Gastroesophageal sphincter (tissue), 4 donors: Measurements from ENCODE around the gene ATXN2. TPM values are rescaled to one million over a fixed set of nuclear protein-coding genes. Genes with fewer than 3 reads are reported as not detected.

Experiments used
- ATAC-seq: fragments of 150-250 bp; one replicate; pipeline ENCODE4 v1.9.1; 2016; ENCODE audit warnings: mild to moderate bottlenecking, moderate library complexity
- H3K27ac ChIP-seq, 4 donors: fragments of 200-600 bp; sonication (generic) in 3 of 4; 1 replicate in 3 of 4; 2 replicates in 1 of 4; pipeline ENCODE4 v1.5.1; 2016 to 2019
- H3K27me3 ChIP-seq: fragments of 200-600 bp; sonication (generic); one replicate; pipeline ENCODE4 v1.5.1; 2019
- H3K36me3 ChIP-seq, 2 donors: fragments of 200-600 bp; sonication (generic); one replicate each; pipeline ENCODE4 v1.5.1; 2019; ENCODE audit warnings: control low read depth in 1 of 2
- H3K4me1 ChIP-seq, 3 donors: fragments of 200-600 bp; sonication (generic); 1 replicate in 2 of 3; 2 replicates in 1 of 3; pipeline ENCODE4 v1.5.1; 2016 to 2019; ENCODE audit warnings: control low read depth in 2 of 3
- H3K4me3 ChIP-seq, 2 donors: fragments of 200-600 bp; sonication (generic); one replicate each; pipeline ENCODE4 v1.5.1; 2019; ENCODE audit warnings: mild to moderate bottlenecking in 1 of 2, moderate library complexity in 1 of 2
- H3K9me3 ChIP-seq, 3 donors: fragments of 200-600 bp; sonication (generic); one replicate each; pipeline ENCODE4 v1.5.1; 2017 to 2019; ENCODE audit warnings: control low read depth in 2 of 3
- EP300 ChIP-seq: sonication (generic); formaldehyde crosslinking; IDR thresholded peaks from one replicate; pipeline ENCODE4 v1.6.1; 2017; ENCODE audit warnings: antibody characterized with exemption, mild to moderate bottlenecking
- POLR2A ChIP-seq, 2 donors: fragments of 450-650 bp; IDR thresholded peaks; one replicate each; pipeline ENCODE4 v1.6.1; 2017; ENCODE audit warnings: antibody characterized with exemption in 2 of 2, mild to moderate bottlenecking in 2 of 2, moderate library complexity in 1 of 2
- POLR2AphosphoS5 ChIP-seq: sonication (generic); formaldehyde crosslinking; IDR thresholded peaks from one replicate; pipeline ENCODE4 v1.6.1; 2017; ENCODE audit warnings: antibody characterized with exemption
- WGBS, 2 donors: methylation state at CpG; one replicate each; pipeline ENCODE4 v1.1.5; 2018; ENCODE audit warnings: low coverage in 1 of 2; 5-methylcytosine and 5-hydroxymethylcytosine counted together
- total RNA-seq, 4 donors: library from RNA; depleted of rRNA; stranded (reverse); fragments of >200 nt; gene quantifications; one replicate each; pipeline ENCODE4 v1.1.0, GENCODE V29; 2016
- TF ChIP-seq, protein P1 (sequence below), 4 experiments: fragments of 200-600 bp in 2 of 4; fragments of 450-650 bp in 2 of 4; sonication (generic) in 1 of 4; IDR thresholded peaks; one replicate each; pipeline ENCODE4 v1.5.1; 2017 to 2019; ENCODE audit warnings: antibody characterized with exemption in 4 of 4, mild to moderate bottlenecking in 2 of 4, moderate library complexity in 2 of 4

ATXN2 gene
- total RNA-seq, 4 donors from 2014 or later = 40.9 to 93.4 (median 50.1) TPM

DNA sequence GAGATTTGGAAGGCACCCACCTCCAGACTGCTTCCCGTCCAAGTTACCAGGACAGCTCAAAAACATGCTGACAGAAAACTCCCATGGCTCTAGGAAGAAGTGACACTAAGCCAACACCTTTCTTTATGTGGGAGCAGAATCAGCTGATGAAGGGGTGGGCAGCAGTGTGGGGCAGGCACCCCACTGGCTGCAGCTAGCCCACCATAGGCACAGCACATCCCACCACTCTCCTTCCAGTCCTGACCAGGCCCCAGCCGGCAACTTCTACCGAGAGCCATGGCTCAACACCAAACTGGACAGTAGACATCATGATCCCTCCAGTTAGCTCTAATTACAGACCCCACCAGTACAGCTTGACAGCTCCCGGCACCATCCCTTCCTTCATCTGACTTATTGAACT is 148.4 kb downstream of the ATXN2 start:
- no peaks in the 10 kb centered on the region for H3K27me3 ChIP-seq
- 80 to 83% methylated on average over 1 to 2 of the region's 4 CpGs for WGBS, 2 donors
- H3K4me1 ChIP-seq = peaks cover 0 to 63% (median 4%) of the 10 kb centered on the region in 3 donors

DNA sequence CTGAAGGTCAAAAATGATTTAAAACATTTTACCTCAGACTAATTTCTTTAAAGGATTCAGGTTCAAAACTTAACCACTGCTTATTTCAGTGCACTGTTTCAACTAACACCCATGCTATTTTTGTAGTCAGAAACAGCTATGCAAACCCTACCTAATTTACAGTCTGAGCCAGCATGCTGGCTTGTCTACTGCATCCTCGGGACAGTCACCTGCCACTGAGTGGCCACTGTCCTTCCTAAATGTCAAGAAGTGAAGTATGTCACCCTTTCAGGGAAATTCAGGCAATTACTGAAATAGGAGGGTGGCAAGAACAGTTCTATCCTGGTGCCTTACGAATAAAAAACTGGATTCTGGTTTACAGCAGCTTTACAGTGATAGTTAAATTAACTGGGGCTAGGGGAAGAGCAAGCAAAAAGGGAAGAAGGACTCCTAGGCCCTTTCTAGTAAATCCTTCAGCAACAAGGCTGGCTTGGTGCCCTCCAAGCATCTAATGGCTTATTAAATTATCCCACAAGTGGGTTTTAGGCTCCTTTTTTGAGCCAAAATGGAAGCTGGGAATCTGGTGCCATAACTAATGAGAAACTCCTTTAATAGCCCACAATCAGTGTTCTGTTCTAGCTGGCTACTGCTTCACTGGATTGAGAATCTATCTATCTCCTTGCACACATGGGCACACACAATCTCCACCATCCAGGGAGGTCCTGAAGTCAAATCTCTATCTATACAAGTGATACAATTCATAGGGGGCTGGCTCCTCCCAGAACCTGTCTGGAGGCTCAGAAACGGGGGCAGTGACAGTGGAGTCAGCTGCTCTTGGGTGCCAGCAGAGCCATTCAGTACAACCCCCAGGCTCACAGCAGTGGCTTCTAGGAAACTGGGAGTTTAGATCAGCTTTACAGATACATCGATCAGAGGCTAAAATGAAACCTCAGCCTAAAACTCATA is 150.0 kb downstream of the ATXN2 start:
- WGBS, 2 donors = 68 to 72% methylated on average over 2 to 4 of the region's 4 CpGs
- Histone ChIP-seq H3K4me3 (no peak overlapping the region), H3K27ac (peak overlapping the region in 3 of 4 donors; percentile 20 to 38 (median 27)), H3K4me1 (peaks cover 0 to 79% (median 18%) of the 10 kb centered on the region in 3 donors), H3K36me3 (peaks cover 0 to 94% of the 10 kb centered on the region in 2 donors), H3K27me3 (no peaks in the 10 kb centered on the region), H3K9me3 (no peaks in the 10 kb centered on the region)
- ATAC-seq = no peak
- TF ChIP-seq, protein P1, sequence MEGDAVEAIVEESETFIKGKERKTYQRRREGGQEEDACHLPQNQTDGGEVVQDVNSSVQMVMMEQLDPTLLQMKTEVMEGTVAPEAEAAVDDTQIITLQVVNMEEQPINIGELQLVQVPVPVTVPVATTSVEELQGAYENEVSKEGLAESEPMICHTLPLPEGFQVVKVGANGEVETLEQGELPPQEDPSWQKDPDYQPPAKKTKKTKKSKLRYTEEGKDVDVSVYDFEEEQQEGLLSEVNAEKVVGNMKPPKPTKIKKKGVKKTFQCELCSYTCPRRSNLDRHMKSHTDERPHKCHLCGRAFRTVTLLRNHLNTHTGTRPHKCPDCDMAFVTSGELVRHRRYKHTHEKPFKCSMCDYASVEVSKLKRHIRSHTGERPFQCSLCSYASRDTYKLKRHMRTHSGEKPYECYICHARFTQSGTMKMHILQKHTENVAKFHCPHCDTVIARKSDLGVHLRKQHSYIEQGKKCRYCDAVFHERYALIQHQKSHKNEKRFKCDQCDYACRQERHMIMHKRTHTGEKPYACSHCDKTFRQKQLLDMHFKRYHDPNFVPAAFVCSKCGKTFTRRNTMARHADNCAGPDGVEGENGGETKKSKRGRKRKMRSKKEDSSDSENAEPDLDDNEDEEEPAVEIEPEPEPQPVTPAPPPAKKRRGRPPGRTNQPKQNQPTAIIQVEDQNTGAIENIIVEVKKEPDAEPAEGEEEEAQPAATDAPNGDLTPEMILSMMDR (IDR thresholded peaks at IDR 0.05) = no peak
- TF ChIP-seq POLR2AphosphoS5 = no peak
- TF ChIP-seq EP300 = no peak
- TF ChIP-seq POLR2A (IDR thresholded peaks at IDR 0.05) = no peak

More for the DNA sequence above, 148.4 kb downstream of the ATXN2 start:
- Histone ChIP-seq H3K27ac (peak overlapping the region in 1 of 4 donors; percentile 31), H3K36me3 (peaks cover 0 to 94% of the 10 kb centered on the region in 2 donors), H3K9me3 (no peaks in the 10 kb centered on the region), H3K4me3 (no peak overlapping the region)
- TF ChIP-seq POLR2AphosphoS5 (no peak), EP300 (no peak), POLR2A (IDR thresholded peaks at IDR 0.05) (no peak)
- TF ChIP-seq, protein P1 (IDR thresholded peaks at IDR 0.05) = no peak
- no peak for ATAC-seq

DNA sequence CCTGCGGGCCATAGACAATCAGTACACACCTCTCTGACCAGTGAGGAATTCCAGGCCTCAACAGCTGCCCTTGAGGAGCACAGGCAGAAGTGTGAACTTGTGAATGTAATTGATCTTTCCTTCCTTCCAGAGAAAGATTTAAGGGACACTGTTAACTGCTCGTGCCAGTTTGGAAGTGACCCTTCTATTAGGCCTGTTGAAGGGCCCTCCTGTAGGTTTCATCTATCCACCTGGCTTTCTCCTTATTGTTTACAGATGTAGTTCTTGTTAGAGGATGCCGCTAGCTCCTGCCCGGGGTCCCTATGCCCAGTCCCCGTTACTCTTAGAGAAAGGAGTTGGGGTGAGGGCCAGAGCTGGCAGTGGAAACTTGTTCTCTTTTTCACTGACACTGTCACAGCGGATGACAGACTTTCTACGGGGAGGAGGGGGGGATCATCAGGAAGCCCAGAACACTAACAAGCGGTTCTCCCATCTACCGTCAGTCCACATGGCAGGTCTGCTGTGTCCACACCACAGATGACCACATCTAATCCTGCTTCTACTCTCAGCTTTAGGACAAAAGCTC is 150.8 kb downstream of the ATXN2 start:
- 72 to 74% methylated on average over 3 to 7 of the region's 9 CpGs for WGBS, 2 donors
- TF ChIP-seq, protein P1 (IDR thresholded peaks at IDR 0.05) = no peak
- TF ChIP-seq POLR2AphosphoS5 (no peak), POLR2A (IDR thresholded peaks at IDR 0.05) (no peak), EP300 (no peak)
- H3K4me1 ChIP-seq = peaks cover 0 to 79% (median 18%) of the 10 kb centered on the region in 3 donors
- H3K36me3 ChIP-seq = peaks cover 0 to 94% of the 10 kb centered on the region in 2 donors
- H3K27ac ChIP-seq = peak overlapping the region in 2 of 4 donors; percentile 27 to 38
- ATAC-seq = no peak
- no peak overlapping the region for H3K4me3 ChIP-seq
- no peaks in the 10 kb centered on the region for H3K27me3 ChIP-seq
- H3K9me3 ChIP-seq = no peaks in the 10 kb centered on the region

DNA sequence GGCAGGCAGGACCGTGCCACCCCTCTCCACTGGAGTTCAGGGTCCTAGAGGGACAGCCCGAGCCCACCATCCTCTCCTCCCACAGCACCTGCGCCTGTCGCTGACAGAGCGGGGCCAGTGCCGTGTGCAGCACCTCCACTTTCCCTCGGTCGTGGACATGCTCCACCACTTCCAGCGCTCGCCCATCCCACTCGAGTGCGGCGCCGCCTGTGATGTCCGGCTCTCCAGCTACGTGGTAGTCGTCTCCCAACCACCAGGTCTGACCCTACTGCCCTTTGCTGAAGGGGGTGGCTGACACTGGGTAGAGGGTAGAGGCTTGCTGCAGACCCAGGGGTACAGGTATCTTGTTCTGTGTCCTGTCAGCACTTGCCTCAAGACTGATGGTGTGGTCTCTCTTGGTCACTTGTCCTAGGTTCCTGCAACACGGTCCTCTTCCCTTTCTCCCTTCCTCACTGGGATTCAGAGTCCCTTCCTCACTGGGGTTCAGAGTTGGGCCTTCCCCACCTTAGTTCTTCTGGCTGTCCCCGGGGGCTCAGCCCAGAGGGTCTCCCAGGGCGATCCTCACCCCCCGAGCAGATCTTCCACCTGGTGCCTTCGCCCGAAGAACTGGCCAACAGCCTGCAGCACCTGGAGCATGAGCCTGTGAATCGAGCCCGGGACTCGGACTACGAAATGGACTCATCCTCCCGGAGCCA is 151.4 kb downstream of the ATXN2 start:
- Histone ChIP-seq H3K36me3 (peaks cover 0 to 94% of the 10 kb centered on the region in 2 donors), H3K27me3 (no peaks in the 10 kb centered on the region), H3K27ac (peak overlapping the region in 3 of 4 donors; percentile 27 to 63 (median 57)), H3K4me1 (peaks cover 0 to 84% (median 18%) of the 10 kb centered on the region in 3 donors), H3K9me3 (no peaks in the 10 kb centered on the region), H3K4me3 (no peak overlapping the region)
- WGBS, 2 donors = 40 to 72% methylated on average over 1 to 5 of the region's 28 CpGs
- no peak for ATAC-seq
- TF ChIP-seq POLR2AphosphoS5 (no peak), EP300 (no peak), POLR2A (IDR thresholded peaks at IDR 0.05) (no peak)
- TF ChIP-seq, protein P1 (IDR thresholded peaks at IDR 0.05) = no peak
